Activated CD8-positive, alpha-beta memory T cell treated with anti-CD3 and anti-CD28 coated beads for 48 hours (primary cell): ENCODE results near the gene CXCL12.

Experiments
- DNase-seq, 3 experiments: peaks; one replicate each; pipeline ENCODE4 v3.0.0-alpha.2; 2020; ENCODE audit warnings: low read depth in 2 of 3, low spot score in 2 of 3

Gene CXCL12

GRCh38 chr10:44399659-44400451, 15.0 kb upstream of the CXCL12 start:
- no peak for DNase-seq

- no peak for DNase-seq
Observed at GRCh38 chr10:44398747-44399658, 14.1 kb upstream of the CXCL12 start.

DNA sequence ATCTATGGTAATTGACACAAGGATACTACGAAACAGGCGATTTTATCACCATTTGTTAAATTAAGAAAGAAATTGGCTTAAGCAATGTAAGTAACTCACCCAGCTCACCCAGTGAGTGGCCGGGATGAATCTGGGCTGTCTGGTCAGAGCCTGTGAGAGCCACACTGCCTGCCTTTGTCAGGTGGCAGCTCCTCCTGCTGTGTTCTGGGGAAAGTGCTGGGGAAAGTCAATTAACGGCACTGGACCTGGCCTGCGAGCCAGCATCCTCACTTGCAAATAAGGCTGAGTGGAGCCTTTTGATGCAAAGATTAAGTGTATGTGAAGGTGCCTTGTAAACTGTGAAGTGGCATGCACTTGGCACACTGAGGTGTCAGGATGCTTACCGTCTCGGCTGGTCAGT, 13.4 kb upstream of the CXCL12 start:
- DNase-seq, result no peak

DNA sequence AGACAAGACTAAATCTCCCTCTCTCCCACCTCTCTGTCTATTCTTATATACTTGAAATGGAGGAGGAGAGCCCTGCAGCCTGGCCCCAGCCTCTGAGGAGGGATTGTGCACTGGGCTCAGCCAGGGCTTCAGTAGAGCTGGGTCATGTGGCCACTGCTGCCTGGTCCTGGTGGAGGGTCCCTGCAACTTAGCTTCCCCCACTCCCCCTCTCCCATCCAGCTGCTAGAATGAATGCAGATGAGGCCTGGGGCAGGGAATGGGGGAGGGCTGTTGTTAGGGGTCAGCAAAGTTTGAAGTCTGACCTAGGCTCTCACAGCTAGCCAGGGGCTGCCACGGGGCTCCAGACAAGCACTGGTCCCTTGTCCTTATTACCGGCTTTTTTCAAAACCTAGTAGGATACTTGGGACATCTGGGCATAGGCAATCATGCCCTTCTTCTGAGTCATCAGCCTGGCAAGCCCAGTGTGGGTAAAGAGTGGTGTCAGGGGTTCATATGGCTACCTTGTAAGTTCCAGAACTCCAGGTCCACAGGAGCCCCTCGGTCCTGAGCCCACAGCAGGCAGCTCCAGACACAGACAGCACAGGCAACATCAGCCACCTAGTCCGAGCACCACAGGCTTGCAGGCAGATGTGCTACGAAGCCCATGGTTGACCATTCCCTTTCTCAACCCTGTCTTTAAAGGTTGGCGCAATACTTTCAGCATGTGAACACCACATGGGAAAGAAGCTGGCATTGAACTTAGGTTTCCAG, 12.8 kb upstream of the CXCL12 start:
- no peak for DNase-seq

DNA sequence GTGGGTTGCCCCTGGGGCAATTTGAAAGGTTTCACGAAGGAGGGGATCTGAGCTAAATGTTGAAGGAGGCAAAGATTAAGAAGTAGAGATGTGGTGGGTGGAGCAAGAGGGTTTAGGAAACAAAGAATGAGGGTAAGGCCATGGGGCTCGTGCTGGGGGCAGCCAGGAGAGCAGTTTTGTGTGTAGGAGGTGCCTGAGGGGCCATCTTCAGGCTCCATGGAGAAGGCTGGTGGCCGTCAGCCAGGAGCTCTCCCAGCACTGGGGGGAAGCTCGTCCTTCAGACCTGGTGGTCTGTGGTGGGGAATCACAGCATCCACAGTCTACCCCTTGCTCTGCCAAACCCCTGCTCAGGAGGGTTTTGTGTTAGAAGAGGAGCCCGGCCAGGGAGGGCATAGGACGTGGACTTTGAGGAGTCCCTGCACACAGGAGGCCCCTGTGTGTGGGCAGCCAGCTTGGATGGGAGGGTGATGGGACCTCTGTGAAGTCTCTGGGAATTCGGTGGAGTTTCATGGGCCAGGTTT, 11.8 kb upstream of the CXCL12 start:
- no peak for DNase-seq

DNA sequence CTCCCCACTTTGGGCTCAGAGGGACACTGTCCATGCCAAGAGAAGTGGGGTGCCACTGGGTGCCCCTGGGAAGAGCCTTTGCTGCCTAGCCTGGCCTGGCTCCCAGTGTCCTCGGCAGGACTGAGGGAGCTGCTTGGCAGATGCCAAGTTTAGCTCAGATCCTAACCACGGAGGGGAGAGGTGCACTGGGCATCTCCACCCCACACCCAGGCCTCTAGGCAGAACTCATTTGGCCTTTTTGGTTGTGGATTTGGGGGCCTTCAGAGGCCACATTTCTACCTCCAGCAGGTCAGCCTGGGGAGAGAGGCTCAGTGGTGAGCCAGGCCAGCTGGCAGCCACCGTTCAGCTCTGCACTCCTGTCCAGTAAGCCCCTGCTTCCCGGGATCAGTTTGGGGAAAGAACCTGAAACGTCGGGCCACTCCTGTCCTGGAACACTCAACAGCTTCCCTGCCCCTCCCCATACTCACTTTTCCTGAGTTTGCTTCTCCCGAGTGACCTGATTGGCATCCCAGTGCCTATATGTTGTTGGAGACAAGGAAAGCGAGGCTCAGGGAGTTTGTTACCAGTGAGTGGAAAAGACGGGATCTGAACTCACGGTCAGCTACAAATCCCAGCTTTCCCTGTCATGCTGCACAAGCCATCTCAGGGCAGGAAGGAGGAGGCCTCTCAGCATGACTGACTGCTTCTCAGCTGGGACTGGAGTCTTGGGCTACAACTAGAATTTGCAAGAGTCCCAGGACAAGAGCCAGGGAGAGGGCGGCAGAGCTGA, 11.2 kb upstream of the CXCL12 start:
- no peak for DNase-seq

DNA sequence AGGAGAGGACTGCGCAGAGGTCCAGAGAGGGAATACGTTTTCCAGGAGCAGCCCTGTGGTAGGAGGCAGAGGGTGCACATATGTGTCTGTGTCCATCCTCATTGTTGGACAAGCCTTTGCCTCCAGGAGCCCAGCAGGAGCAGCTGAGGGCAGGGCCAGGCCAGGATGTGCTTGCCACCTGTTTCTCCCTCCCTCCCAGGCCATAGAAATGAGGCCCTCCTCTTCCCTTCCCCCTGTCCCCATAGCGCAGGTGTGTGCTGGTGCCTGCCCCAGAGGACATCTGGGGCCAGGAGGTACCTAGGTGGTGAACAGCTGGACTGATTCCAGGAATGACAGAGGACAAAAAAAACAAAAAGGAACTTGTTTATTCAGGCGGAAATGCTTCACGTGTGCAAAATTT, 10.5 kb upstream of the CXCL12 start:
- no peak for DNase-seq

- DNase-seq, result no peak
Observed at GRCh38 chr10:44394696-44395381, 9.9 kb upstream of the CXCL12 start.

DNA sequence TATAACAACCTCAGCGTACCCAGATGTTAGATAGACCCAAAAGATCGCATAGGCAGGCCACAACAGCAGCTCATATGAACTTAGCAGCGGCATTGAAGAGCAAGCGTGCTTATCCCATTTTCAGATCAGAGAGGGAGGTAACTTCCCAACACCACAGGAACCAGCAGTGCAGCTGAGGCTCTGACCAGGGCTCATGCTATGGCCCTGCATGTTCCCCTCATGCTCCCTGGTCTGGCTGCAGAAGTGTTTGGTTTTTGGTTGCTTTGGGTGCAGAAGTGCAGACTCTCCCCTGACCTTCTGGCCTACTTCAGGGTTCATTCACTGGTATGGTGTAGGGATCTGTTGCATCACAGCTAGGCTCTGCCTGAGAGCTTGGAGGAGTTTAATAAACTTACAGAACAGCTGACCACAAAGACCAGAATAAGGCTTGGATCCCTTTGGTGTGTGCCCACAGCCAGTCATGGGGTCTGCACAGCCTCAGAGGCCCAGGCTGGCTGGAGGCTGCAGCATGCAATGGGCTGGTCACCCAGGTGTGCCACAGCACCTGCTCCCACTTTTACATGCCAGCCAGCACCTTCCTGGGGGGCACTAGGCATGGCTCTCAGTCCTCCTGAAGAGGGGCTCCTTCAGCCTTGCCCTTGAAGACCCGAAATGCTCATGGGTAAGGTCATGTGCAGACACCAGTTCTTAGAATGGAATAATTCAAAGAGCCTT, 9.1 kb upstream of the CXCL12 start:
- no peak for DNase-seq

- no peak for DNase-seq
Observed at GRCh38 chr10:44393051-44393630, 8.2 kb upstream of the CXCL12 start.

GRCh38 chr10:44392420-44392819, 7.5 kb upstream of the CXCL12 start:
- DNase-seq, result no peak

GRCh38 chr10:44391981-44392380, 7.1 kb upstream of the CXCL12 start:
- DNase-seq, result no peak

DNA sequence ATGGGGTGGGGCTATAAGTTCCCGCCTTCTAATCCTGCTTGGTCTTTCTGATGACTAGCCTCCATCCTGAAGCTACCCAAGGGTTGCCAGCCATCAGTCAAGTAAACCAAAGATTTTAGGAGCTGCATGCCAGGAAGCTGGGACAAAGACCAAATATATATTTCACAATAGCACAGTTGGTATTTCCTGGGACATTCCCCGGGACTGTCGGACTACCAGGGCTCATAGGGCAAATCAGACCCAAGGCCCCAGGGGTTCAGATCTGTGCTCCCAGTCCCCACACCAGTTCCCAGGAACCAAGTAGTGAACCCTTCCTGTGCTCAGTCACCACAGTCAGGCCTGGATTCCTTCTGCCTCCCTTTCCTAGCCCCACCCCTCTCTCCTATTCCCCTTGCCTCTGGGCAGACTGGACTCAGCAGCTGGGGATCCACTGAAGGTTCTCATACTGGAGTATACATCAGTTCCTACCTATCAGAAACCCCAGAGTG, 5.7 kb upstream of the CXCL12 start:
- DNase-seq, result no peak

DNA sequence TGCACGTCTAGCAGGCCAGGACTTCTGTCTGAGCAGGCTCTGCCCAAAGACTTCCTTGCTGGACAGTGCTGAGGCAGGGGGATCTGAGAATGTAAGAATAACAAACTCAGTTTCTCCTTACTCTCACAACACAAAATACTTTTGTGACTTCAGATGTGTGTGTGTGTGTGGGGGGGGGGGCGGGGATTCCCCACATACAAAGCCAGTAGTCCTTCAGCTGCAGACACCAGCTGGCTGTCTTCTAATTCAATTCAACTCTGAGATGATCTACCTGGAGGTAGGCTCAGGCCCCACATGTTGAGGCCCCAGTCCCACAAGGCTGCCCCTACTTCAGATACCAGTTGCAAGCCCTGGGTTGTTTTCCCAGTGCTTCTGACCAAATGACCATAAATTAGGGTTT, 4.7 kb upstream of the CXCL12 start:
- no peak for DNase-seq

GRCh38 chr10:44389150-44389549, 4.3 kb upstream of the CXCL12 start:
- DNase-seq, result no peak

GRCh38 chr10:44388641-44389040, 3.7 kb upstream of the CXCL12 start:
- DNase-seq, result no peak

DNA sequence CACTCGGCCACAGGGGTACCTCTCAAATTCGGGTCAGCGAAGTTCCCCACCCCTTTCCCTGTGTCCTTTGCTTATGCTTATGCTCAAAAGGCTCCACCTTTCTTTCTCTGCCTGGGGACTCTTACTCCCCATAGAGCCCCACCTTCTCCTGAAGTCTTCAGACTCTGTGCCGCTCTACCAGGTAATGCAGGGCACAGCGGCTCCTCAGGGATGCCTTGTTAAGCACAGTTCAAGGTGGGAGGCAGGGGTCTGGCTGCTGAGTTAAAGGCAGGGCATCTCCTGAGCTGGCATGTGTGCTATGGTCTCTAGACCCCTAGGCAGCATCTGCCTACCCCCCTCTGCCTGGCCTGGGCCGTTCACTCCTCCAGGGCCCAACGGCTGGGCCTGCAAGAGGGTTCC, 3.0 kb upstream of the CXCL12 start:
- DNase-seq, result no peak

DNA sequence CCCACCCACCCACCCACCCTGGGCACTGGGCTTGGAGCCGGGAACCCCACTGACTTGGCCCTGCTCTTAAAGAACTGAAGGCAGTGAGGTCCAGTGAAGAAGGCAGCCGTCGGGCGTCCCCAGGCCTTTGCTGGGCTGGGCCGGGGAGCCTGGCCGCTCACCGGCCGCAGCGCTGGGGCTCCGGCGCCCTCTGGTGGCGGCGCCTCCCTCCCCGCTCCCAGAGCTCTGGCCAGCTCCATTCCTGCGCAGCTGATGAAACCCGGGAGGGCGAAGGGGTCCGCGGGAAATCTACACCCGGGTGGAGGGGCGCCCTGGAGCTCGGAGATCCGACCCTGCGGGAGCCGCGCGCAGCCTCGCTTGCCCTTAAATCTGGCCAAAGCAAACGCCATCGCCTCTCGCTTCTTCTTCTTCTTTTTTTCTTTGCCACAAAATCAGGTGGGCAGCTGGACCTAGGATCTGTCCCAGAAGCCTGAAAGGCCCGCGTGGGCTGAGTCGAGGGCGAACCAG, 1.7 kb upstream of the CXCL12 start:
- no peak for DNase-seq
